HG03039 (cell line): ENCODE measurements around the gene CORO6.
A peak's percentile ranks its signal among the peaks of the same experiment; 100 is the strongest.

Experiments
- ATAC-seq: cut with Tn5 transposase; IDR thresholded peaks from one replicate; pipeline ENCODE4 v1.9.1; 2021; ENCODE audit warnings: mild to moderate bottlenecking, moderate library complexity; ENCODE audit not compliant: unreplicated experiment

CORO6 gene

DNA sequence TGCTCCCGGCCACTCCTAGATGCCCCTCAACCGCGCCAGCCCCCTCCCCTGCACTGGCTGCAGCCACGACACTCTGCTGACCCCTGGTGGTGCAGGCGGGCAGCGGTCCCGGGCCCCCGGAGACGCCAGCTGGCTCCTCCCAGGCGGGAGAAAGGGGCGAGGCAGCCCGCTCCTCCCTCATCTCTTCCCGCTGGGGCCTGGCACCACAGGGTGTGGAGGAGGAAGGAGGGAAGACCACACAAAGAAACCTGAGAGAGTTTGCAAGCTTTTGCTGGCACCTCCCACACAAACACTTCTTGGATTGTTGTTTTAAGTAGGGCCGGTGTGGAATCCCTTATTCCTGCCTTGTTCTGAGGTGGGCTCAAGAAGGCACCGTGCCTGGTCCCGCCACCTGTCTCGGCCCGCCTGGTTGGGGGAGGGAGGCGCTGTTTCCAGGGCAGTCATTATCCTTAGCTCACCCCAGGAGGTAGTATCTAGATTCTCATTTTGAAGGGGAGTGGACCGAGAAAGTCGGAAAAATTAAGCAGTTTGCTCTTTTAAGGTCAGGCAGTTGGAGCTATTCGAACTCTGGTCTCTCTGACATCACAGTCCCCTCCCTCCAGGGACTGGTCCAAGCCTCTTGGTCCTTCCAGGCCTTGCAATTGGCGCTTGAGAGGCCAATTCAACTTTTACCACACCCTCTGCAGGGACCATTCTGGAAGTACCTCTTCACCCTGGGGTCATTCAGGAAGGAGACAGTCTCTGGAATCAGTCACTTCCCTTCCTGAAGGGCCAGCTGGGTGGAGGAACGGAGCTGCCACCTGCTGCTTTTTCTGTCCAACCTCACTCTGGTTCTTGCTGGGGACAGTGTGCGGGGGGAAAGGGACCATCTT lies 30.7 kb downstream of the CORO6 start:
- no peak for ATAC-seq

- no peak for ATAC-seq
These were observed 31.5 kb downstream of the CORO6 start for GRCh38 chr17:29591146-29591736.

DNA sequence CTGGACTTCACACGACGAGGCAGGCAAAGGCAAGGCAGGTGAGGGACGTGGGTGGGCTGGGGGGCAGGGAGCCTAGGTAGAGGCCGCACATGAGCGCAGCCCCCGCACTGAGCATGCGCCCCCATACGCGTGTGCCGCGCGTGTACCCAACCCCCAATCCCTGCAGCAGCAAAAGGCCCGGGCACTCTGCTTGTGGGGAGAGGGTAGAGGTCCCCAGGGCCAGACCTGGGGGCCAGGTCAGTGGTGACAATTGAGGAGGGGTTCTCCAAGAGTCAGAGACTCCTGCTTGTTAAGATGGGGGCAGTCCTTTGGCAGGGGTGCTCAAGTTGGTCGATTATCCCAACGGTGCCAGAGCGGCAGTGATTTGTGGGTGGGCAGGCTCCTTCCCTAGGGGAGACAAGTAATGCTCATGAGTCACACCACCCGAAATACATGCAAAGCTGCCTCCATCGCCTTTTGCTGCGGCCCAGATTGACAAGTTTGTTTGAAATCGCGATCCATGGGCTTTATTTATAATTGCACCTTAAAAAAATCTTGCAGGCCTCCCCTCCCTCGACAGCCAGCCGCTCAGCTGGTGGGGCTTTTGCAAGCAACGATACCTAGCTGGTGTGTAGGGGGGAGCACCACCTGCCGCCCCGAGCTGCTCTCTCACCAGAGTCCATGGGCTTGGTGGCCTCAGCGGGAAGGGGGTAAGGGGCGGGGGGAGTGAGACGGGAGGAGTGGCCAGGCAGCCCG lies 32.1 kb downstream of the CORO6 start:
- no peak for ATAC-seq

- ATAC-seq = peak; percentile 66
These were observed 32.9 kb downstream of the CORO6 start, which contains the start of gene GIT1 for GRCh38 chr17:29589524-29590410. Gene GIT1 (minus strand): TSS chr17:29589648. CDS start chr17:29589378, 270 bp downstream.

DNA sequence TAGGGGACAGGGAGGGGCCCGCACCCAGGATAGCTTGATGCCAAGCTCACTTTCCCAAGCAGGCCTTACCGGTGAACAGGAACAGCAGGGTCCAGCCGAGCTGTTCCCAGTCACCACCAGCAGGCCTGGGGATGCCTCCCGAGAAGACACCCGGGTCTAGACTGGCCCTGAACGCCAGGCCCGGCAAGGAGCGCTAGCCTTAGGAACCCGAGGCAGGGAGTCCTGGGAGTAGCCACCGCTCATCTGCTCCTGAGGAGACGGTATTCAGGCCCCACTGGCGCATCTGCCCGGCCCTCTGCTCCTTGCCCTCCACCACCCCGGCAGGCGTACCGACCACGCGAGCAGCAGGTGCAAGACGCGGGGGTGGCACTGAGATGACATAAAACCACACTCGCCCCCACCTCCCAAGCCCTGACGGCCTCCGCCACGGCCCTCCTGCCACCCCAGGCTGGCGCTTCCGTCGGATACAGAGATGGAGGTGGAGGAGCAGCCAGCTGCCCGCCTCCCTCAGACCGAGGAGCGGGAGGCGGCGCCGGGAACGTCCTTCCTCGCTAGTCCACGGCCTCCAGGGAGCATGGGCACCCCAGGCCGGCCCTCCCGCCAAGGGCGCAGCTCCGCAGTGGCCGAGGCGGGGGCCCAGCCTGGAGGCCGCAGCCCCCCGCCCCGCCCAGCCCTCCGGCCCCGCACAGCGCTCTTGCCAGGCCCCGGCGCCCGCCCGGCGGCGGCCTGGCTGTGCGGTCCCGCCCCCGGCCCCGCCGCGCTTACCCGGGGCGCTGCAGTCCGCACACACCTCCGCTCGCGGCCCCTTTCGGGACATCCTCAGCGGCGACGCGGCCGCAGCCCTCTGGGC lies 33.9 kb downstream of the CORO6 start:
- peak; percentile 6 for ATAC-seq

DNA sequence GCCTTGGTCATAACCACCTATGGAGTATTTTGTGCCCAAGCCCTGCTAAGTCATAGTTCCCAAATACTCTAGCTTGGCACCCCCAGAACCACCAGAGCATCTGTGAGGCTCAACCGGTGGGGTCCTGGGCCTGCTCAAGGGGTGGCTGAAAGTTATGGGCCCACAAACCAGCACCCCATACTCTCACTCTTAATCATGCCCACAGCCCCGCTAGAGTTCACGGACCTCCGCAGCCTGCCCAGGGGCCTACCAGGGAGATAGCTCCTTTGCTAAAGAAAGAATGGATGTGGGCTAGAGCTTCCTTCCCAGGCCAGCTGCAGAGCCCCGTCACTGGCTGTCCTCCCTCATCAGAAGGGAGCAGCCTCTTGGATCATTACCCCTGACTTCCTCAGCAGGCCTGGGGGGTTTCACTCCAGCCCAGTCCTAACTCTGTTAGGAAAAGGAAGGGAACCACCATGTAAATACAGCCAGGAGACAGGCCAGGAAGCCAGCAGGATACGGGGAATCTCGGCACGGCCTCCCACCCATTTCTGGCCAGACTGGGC lies 34.6 kb downstream of the CORO6 start:
- ATAC-seq = no peak

DNA sequence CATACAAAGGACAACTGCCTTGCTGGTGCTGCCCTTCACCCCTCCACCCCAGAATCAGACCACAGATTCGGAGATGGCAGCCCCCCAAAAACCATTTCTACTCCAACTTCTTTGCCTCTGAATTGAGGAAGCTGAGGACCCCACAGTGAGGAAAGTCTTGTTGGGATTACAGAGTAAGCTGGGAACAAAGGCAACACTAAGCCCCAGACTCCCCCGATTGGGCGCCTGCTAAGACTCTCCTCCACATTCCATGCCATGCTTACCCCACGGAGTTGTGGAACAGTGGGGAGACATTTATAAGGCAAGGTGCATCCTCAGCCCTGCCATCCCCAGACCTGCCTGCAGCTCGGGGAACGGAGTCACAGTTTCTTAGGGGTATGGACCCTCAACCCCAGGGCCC lies 35.1 kb downstream of the CORO6 start:
- ATAC-seq = no peak

DNA sequence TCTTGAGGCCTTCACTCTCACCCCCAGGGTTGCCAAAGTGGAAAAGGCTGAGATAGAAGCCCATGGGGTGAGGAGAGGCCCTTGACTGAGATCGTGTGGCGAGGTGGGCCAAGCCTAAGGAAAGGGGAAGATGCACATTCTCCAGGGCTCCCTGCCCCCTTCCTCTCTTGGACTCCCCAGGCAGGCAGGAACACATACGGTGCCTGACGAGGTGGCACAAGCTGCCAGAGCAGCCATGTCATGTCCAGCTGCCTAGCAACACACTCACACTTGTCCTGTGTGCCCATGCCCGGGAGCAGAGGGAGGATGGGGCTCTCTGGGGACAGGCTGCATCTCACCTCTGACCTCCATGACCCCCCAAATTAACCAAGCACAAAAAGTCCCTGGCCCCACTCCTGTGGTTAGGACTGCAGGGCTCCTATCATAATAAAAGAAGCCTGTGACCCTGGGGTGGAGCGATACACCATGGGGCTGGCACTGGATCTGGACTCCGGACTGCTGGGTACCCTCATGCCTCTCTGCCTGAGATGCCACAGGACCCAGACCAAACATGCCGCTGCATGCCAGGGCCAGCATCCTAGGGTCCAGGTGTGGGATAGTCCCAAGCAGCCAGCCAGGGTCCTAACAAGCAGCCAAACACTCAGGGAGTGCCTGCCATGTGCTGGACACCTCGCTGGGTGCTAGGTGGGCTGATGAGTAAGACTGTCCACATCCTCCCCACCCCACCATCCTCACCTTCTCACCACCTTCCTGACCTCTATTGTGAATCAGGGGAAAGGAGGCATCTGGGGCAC lies 35.8 kb downstream of the CORO6 start:
- ATAC-seq = no peak

DNA sequence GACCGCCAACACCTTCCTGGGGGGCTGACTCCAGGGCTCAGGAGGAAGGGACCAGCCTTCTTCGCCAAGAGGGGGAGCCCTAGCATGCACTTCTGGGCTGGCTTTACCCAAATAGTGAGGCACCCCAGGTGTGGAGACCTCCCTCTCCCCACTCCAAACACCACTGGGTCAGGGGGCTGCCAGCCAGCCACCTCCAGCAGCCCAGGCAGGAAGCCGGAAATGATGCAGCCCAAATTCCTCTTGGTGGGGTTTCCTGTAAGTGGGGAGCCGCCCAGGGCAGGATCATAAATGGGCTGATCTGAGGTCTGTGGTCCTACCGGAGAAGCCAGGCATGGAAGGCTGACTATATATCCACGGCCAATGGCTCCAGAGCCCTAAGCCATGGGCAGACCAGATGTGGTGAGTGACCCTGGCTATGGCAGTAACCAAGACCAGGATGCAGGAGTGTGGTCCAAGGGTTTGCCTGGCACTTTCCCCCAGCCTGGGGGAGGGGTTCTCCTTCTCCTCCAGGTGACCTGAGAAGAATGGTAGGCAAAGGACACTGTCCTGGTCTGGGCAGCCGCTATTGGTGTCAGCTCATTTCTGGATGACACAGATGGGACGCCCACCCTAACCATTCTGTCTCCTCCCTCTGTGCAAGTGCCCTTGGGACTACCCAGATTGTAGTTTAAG lies 37.5 kb downstream of the CORO6 start:
- no peak for ATAC-seq

- ATAC-seq = no peak
These were observed 38.1 kb downstream of the CORO6 start for GRCh38 chr17:29584452-29585079.

GRCh38 chr17:29583324-29584248 lies 39.1 kb downstream of the CORO6 start:
- ATAC-seq = no peak

GRCh38 chr17:29582772-29583171 lies 39.9 kb downstream of the CORO6 start:
- ATAC-seq = no peak

GRCh38 chr17:29582254-29582765 lies 40.4 kb downstream of the CORO6 start:
- no peak for ATAC-seq

GRCh38 chr17:29581583-29582253 lies 41.0 kb downstream of the CORO6 start:
- no peak for ATAC-seq

DNA sequence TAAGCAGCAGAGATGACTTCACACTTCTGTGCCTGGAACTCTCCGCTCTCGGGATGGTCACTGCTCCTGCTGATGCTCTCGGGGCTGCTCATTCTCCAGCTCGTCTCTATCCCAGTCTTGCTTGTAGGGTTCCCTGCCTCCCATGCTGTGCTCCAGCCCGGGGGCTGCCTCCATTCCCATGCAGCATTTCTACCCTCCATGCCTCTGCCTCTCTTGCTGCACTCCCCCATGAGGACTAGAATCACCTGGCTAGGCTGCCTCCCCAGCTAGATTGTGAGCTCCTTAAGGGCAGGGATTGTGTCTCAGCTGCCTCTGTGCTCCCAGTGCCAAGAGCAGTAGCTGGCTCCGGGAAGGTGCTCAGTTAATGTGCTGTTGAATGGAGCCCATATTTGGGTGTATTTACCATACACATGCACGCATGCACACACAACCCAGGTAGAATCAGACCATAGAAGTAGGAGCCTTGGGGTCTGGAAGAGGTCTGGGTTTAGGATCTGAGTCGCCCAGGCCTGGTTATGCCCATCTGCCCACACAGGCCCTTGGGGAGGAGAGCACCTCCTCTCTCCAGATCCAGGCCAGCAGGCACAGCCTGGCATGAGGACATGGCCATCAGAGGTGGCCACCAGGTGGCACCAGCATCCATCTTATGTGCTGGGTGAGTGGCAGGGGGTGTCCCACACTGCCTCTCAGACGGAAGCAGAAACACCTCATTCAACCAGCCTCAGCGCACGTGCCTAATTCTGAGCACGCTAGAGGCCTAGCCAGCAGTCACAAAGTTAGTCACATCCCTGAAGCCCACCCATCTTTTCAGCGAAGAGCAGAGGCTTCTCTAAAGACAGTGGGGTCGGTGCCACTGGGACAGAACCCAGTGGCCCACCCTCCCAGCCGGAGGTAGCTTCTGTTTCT lies 42.6 kb downstream of the CORO6 start:
- peak; percentile 65 for ATAC-seq
